NCI-H2171 (cell line): ENCODE data around the gene B3GALT2.
"Not testable (repeated sequence)": the region's sequence is repeated elsewhere in the genome, so short reads cannot be mapped to it uniquely, and the experiment has no call there.

Source experiments
- DNase-seq: peaks from one replicate; lab custom pipeline; 2025; lab: John Stamatoyannopoulos, UW

Gene B3GALT2

GRCh38 chr1:193185901-193186731 lies at the start of gene B3GALT2:
Gene B3GALT2, minus strand, starts transcription at chr1:193186613. Its CDS starts 5,051 bp downstream, at chr1:193181562.
- peak; percentile 69 for DNase-seq

- DNase-seq = no peak
Observed at GRCh38 chr1:193234530-193234929, 48.1 kb upstream of the B3GALT2 start.

- not testable (repeated sequence) for DNase-seq
Observed at GRCh38 chr1:193231146-193231545, 44.7 kb upstream of the B3GALT2 start.

GRCh38 chr1:193229136-193229535 lies 42.7 kb upstream of the B3GALT2 start:
- DNase-seq = no peak

GRCh38 chr1:193222056-193222615 lies 35.7 kb upstream of the B3GALT2 start:
- DNase-seq = no peak

GRCh38 chr1:193221651-193222050 lies 35.2 kb upstream of the B3GALT2 start:
- no peak for DNase-seq

GRCh38 chr1:193219391-193219790 lies 33.0 kb upstream of the B3GALT2 start:
- no peak for DNase-seq

GRCh38 chr1:193216920-193217319 lies 30.5 kb upstream of the B3GALT2 start:
- DNase-seq = no peak

GRCh38 chr1:193213998-193214397 lies 27.6 kb upstream of the B3GALT2 start:
- DNase-seq = no peak

- DNase-seq = no peak
Observed at GRCh38 chr1:193212637-193213036, 26.2 kb upstream of the B3GALT2 start.

- DNase-seq = no peak
Observed at GRCh38 chr1:193211539-193211938, 25.1 kb upstream of the B3GALT2 start.

GRCh38 chr1:193210996-193211395 lies 24.6 kb upstream of the B3GALT2 start:
- DNase-seq = no peak

GRCh38 chr1:193201021-193201420 lies 14.6 kb upstream of the B3GALT2 start:
- DNase-seq = no peak

- no peak for DNase-seq
Observed at GRCh38 chr1:193199940-193200339, 13.5 kb upstream of the B3GALT2 start.

- DNase-seq = no peak
Observed at GRCh38 chr1:193192586-193192985, 6.2 kb upstream of the B3GALT2 start.

- no peak for DNase-seq
Observed at GRCh38 chr1:193190096-193190744, 3.8 kb upstream of the B3GALT2 start.

GRCh38 chr1:193189442-193190095 lies 3.2 kb upstream of the B3GALT2 start:
- no peak for DNase-seq

- not testable (repeated sequence) for DNase-seq
Observed at GRCh38 chr1:193188915-193189314, 2.5 kb upstream of the B3GALT2 start.

- no peak for DNase-seq
Observed at GRCh38 chr1:193187114-193187513, 701 bp upstream of the B3GALT2 start.

GRCh38 chr1:193185211-193185610 lies 1.2 kb downstream of the B3GALT2 start:
- no peak for DNase-seq

- DNase-seq = no peak
Observed at GRCh38 chr1:193184776-193185175, 1.6 kb downstream of the B3GALT2 start.

GRCh38 chr1:193183019-193183627 lies 3.3 kb downstream of the B3GALT2 start:
- peak; percentile 11 for DNase-seq
